ENCODE results near the gene EEF2K.
"Not testable (repeated sequence)": the region's sequence is repeated elsewhere in the genome, so short reads cannot be mapped to it uniquely, and the experiment has no call there.

Gene EEF2K

DNA sequence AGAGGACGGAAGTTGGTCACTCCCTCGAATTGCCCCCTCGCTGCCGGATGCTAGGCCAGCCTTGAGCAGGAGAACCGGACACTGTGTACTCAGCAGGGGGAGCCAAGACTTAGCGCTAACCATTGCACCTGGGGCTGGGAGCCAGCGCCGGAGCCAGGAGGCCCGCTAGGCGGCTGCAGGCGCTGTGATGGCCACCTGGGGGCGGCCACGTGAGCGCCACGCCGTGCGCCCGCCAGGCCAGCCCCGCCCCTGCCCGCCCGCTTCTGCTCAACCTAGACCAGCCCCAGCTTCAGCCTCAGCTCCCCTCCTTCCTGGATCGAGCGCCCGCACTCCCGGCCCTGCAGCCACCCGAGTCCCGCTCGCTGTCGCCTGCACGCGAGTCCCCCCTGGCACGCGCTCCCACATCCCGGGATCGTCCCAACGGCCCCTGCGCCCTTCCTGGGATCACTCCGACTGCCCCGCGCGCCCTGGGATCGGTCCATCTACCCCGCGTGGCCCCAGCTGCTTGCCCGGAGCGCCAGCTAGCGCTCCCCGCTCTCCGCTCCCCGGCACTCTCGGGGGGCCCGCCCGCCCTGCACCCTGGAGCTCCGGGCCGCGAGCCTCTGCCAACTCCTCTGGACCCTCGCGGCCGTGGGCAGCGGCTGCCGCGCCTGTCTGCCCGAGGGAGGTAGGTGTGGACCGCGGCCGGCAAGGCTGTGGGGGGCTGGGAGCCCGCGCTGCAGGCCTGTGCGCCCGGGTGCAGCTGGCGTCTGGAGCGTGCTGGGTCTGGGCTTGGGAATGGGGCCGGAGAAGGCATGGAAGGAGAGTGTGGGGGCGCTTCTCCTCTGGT is at the start of gene EEF2K:
TSS of gene EEF2K (plus strand) at position 266 of the 829 bp plus-strand sequence. CDS start 19,452 bp downstream, outside the sequence.
- H3K4me3 Mint-ChIP-seq = peak within 1 kb of the TSS; percentile 97
- intact Hi-C loops (cut with micrococcal nuclease) = loop anchor here (2.0 kb wide), 1 partner anchor 15 kb away; no protein-coding TSS in a partner anchor
- no peaks in the 10 kb centered on the region for H3K27me3 Mint-ChIP-seq
- H3K27ac Mint-ChIP-seq = peak within 1 kb of the TSS; percentile 99
- peaks cover 51% of the 10 kb centered on the region for H3K36me3 Mint-ChIP-seq (ENCODE audit: low read depth)
- peaks cover 46% of the 10 kb centered on the region for H3K4me1 Mint-ChIP-seq (ENCODE audit: low read depth)
- H3K9me3 Mint-ChIP-seq = no peaks in the 10 kb centered on the region

DNA sequence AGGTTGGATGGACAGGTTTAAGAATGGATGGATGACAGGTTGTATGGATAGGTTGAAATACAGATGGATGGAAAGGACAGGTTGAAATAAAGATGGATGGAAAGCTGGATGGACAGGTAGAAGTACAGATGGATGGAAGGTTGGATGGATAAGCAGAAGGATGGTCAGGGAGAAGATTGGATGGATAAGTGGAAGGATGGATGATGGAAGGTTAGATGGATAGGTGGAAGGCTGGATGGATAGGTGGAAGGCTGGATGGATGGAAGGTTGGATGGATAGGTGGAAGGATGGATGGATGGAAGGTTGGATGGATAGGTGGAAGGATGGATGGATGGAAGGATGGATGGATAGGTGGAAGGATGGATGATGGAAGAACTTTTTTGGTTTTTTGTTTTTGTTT is 44.7 kb upstream of the EEF2K start:
- no peak overlapping the region for H3K4me3 Mint-ChIP-seq
- H3K27ac Mint-ChIP-seq = no peak overlapping the region
- H3K4me1 Mint-ChIP-seq (ENCODE audit: low read depth) = no peaks in the 10 kb centered on the region
- no peaks in the 10 kb centered on the region for H3K9me3 Mint-ChIP-seq
- no peaks in the 10 kb centered on the region for H3K36me3 Mint-ChIP-seq (ENCODE audit: low read depth)
- intact Hi-C loops (cut with micrococcal nuclease) = no loop called here
- peaks cover 34% of the 10 kb centered on the region for H3K27me3 Mint-ChIP-seq

DNA sequence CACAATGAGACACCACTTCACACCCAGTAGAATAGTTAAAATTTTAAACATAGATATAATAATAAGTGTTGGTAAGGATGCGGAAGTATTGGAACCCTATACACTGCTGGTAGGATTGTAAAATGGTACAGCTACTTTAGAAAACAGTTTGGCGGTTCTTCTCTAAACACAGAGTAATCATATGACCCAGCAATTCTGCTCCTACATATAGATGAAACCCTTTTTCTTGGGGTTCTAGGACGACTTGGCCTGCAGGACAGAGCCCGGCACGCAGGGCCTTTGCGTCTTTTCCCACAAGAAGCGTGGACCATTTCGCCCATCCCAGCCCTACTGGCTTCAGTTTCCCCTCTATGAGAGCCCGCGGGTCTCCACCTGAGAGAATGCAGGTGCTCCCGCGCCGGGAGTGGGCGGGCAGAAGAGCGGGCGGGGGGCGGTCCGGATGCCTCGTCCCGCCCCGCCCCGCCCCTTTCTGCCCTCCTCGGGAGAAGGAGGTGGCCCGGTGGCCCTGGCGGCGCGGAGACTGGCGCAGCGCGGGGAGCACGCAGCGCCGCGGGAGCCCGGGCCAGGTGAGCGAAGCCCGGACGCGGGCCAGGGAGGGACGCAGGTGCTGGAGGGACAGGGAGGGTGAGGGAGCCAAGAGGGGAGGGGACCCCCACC is 44.0 kb upstream of the EEF2K start, which contains the start of gene SDR42E2:
TSS of gene SDR42E2 (plus strand) at position 508 of the 657 bp plus-strand sequence. CDS start 3,077 bp downstream, outside the sequence.
- no peaks in the 10 kb centered on the region for H3K36me3 Mint-ChIP-seq (ENCODE audit: low read depth)
- H3K27ac Mint-ChIP-seq = no peak within 1 kb of the TSS
- no peak within 1 kb of the TSS for H3K4me3 Mint-ChIP-seq
- H3K4me1 Mint-ChIP-seq (ENCODE audit: low read depth) = no peaks in the 10 kb centered on the region
- peaks cover 36% of the 10 kb centered on the region for H3K27me3 Mint-ChIP-seq
- intact Hi-C loops (cut with micrococcal nuclease) = no loop called here
- H3K9me3 Mint-ChIP-seq = no peaks in the 10 kb centered on the region

DNA sequence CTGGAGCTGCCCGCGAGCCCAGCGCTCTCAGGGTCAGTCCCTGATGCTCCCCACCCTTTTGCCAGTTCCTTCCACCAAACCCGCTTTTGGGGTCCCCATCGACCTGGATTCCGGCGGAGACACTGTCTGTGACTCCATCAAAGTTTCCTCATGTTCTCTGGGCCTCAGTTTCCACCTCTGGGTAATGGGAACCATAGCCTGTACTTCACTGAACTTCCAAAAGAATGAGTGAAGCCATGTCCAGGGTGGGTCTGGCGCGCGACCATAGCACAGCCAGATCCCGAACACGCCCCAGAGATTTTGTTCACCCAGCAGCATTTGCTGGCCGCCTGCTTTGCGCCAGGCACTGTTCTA is 43.4 kb upstream of the EEF2K start:
- intact Hi-C loops (cut with micrococcal nuclease) = no loop called here
- Mint-ChIP-seq H3K36me3 (ENCODE audit: low read depth) (no peaks in the 10 kb centered on the region), H3K27ac (no peak overlapping the region), H3K4me3 (no peak overlapping the region), H3K27me3 (peaks cover 36% of the 10 kb centered on the region), H3K9me3 (no peaks in the 10 kb centered on the region), H3K4me1 (ENCODE audit: low read depth) (no peaks in the 10 kb centered on the region)

DNA sequence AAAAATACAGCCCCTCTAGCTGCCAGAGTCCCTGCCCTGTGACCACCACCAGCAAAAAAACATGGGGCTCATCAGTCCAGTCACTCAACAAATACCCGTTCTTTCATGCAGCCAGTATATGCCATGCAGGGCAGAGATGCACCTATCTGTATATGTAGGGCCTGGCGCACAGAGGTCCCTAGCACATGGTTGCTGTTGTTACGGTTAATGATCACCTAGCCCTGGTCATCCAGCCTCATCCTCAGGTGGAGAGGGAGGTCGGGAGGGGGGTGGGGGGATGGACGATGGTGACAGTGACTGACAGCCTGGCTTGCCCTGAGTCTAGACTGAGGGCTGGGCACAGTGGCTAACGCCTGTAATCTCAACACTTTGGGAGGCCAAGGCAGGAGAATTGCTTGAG is 42.3 kb upstream of the EEF2K start:
- H3K36me3 Mint-ChIP-seq (ENCODE audit: low read depth) = no peaks in the 10 kb centered on the region
- no peaks in the 10 kb centered on the region for H3K4me1 Mint-ChIP-seq (ENCODE audit: low read depth)
- intact Hi-C loops (cut with micrococcal nuclease) = no loop called here
- no peaks in the 10 kb centered on the region for H3K9me3 Mint-ChIP-seq
- H3K27me3 Mint-ChIP-seq = peaks cover 36% of the 10 kb centered on the region
- no peak overlapping the region for H3K27ac Mint-ChIP-seq
- no peak overlapping the region for H3K4me3 Mint-ChIP-seq

DNA sequence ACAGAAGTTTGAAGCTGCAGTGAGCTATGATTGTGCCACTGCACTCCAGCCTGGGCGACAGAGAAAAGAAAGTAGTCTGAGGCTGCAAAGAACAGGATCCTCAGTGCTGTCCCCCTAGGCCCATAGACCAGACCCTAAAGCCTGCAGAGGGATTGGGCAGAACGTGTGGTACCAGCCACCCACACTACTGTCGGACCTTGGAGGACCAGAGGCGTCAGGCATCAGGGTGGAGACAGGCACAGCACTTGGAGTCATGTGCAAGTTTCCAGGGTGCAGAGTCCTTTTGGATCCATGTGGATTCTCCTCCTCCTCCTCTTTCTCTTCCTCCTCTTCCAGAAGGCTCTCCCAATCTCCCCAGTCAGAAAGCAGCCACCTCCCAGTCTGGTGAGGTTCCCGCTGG is 41.6 kb upstream of the EEF2K start:
- Mint-ChIP-seq H3K4me3 (no peak overlapping the region), H3K36me3 (ENCODE audit: low read depth) (no peaks in the 10 kb centered on the region), H3K27me3 (peaks cover 36% of the 10 kb centered on the region), H3K4me1 (ENCODE audit: low read depth) (no peaks in the 10 kb centered on the region), H3K9me3 (no peaks in the 10 kb centered on the region), H3K27ac (no peak overlapping the region)
- intact Hi-C loops (cut with micrococcal nuclease) = no loop called here

DNA sequence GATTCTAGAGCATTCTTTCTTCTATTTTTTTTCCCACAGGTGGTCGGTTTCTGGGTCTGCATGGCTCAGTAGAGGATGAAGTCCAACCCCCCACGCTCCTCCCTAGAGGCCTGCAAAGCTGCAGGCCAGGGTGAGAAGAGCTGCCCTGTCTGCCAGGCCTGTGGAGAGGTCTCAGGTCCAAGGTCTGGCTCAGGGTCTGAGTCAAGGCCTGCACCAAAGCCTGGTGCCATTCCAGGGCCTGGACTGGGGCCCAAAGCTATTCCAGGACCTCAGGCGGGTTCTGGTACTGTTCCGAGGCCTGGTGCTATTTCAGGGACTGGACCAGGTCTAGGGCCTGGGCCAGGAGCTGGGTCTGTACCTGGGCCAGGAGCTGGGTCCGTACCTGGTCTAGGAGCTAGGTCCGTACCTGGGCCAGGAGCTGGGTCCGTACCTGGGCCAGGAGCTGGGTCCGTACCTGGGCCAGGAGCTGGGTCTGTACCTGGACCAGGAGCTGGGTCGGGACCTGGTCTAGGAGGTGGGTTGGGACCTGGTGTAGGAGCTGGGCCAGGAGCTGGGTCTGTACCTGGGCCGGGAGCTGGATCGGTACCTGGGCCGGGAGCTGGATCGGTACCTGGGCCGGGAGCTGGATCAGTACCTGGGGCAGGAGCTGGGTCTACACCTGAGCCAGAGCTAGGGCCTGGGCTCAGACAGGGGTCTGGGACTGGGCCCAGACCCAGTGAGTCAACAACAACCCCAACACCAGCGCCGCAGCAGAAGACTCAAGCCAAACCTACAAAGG is 40.4 kb upstream of the EEF2K start:
- Mint-ChIP-seq H3K27ac (no peak overlapping the region), H3K4me3 (no peak overlapping the region), H3K4me1 (ENCODE audit: low read depth) (no peaks in the 10 kb centered on the region), H3K27me3 (peaks cover 32% of the 10 kb centered on the region), H3K36me3 (ENCODE audit: low read depth) (no peaks in the 10 kb centered on the region), H3K9me3 (no peaks in the 10 kb centered on the region)
- intact Hi-C loops (cut with micrococcal nuclease) = no loop called here

DNA sequence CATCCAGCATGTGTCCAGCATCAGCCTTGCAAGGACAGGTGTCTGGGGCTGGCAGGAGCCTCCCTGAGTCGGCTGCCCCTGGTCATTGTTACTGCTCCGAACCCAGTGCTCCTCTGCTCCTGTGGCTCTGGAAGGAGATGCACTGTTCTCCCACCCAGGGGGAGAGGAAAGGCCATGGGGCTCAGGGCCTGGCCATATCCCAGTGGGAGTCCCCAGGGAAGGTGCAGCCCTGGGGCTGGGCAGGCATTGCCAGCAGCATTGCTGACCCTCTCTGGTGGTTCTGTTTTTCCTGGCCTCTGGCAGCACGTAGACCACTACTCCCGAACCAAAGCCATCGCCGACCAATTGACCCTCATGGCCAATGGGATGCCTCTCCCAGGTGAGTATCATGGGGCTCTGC is 34.1 kb upstream of the EEF2K start:
- Mint-ChIP-seq H3K9me3 (no peaks in the 10 kb centered on the region), H3K4me3 (no peak overlapping the region), H3K36me3 (ENCODE audit: low read depth) (no peaks in the 10 kb centered on the region), H3K27me3 (peaks cover 1% of the 10 kb centered on the region), H3K27ac (no peak overlapping the region), H3K4me1 (ENCODE audit: low read depth) (no peaks in the 10 kb centered on the region)
- intact Hi-C loops (cut with micrococcal nuclease) = no loop called here

DNA sequence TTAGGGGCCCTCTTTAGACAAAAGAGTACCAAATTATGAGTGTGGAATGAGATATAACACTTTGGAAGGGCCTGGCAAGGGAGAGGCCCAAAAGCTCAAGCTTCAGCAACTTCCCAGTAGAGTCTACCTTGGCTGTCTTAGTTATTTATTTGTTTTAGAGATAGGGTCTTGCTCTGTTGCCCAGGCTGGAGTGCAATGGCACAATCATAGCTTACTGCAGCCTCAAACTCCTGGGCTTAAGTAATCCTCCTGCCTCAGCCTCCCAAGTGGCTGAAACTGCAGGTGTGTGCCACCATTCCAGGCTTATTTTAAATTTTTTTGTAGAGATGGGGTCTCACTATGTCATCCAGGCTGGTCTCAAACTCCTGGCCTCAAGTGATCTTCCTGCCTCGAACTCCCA is 33.4 kb upstream of the EEF2K start:
- H3K36me3 Mint-ChIP-seq (ENCODE audit: low read depth); H3K4me1 Mint-ChIP-seq (ENCODE audit: low read depth); H3K27me3 Mint-ChIP-seq; H3K4me3 Mint-ChIP-seq; intact Hi-C loops (cut with micrococcal nuclease); H3K9me3 Mint-ChIP-seq; H3K27ac Mint-ChIP-seq: not testable (repeated sequence)

DNA sequence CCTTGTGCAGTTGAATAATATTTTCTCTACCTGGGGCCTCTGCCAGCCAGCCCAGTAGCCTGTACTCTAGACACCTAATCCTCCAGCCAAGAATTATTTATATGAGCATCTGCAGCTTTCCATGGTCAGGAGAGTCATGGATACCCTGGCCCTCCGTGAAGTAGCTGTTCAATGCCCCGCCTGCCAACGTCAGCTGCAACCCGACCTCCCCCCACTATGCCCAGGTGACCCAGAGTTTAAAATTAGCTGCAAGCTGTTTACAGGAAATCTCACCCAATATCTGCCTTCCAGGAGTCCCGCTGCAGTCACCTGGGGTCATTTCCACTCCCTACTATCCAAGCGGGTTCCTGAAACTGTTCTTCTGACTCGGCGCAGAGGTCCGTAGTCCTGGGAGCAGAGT is 31.4 kb upstream of the EEF2K start:
- Mint-ChIP-seq H3K36me3 (ENCODE audit: low read depth) (no peaks in the 10 kb centered on the region), H3K27ac (no peak overlapping the region), H3K4me3 (no peak overlapping the region), H3K4me1 (ENCODE audit: low read depth) (no peaks in the 10 kb centered on the region), H3K9me3 (no peaks in the 10 kb centered on the region), H3K27me3 (peaks cover 2% of the 10 kb centered on the region)
- intact Hi-C loops (cut with micrococcal nuclease) = no loop called here

DNA sequence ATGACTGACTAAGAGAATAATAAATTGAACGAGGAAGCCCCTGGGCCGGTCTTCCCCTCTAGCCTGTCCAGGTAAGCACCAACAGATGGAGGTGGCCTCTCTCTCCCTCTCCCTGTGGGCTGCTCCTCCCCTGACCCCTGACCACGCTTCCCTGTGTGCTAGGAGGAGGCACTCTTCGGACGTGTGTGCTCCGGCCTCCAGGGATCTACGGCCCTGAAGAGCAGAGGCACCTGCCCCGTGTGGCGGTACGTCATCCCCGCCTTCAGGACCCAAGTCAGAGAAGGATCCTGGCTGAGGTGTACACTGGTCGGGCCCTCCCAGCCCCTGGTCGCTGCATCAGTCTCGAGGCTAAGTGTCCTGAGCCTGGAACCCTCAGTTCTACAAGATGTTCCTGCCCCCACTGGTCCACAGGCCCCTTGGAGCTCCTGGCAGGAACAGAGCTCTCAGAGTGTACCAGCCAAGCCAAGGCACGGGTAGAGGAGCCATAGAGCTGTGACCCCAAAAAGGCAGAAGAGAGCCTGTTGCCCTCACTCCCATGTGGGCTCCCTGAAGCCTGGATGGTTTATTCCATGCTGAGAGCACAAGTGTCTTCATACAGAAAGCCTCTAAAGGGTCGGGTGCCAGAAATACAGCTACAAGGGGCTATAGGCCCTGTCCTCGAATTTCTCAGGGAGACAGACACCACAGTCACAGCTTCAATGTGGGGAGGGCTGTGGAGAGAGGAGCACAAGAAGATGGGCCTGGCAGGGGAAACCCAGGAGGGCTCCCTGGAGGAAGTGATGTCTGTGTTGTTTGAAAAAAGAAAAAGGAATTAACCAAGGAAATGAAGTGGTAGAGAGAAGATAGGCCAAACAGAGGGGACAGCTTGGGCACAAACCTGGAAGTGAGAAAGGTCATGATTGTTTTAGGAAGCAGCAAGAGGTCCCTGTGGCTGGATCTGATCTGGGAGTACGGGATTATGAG is 27.8 kb upstream of the EEF2K start:
- intact Hi-C loops (cut with micrococcal nuclease) = no loop called here
- Mint-ChIP-seq H3K4me1 (ENCODE audit: low read depth) (no peaks in the 10 kb centered on the region), H3K36me3 (ENCODE audit: low read depth) (no peaks in the 10 kb centered on the region), H3K9me3 (no peaks in the 10 kb centered on the region), H3K27ac (no peak overlapping the region), H3K4me3 (no peak overlapping the region), H3K27me3 (peaks cover 2% of the 10 kb centered on the region)

DNA sequence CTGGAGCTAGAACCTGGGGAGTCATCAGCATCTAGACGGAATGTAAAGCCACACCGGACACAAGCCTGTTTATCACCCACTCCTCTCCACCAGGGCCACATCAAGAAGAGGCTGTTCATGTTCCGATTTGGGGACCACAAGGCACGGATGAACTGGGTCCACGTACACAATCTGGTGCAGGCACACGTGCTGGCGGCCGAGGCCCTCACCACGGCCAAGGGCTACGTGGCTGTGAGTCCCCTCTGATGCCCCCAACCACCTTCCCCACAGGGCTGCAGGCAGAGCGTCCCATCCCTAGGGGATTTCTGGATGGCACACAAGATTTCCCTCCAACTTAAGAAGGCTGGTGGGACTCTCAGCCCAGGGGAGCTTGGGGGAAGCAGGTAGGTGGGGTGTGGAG is 24.7 kb upstream of the EEF2K start:
- Mint-ChIP-seq H3K27me3 (peaks cover 2% of the 10 kb centered on the region), H3K36me3 (ENCODE audit: low read depth) (no peaks in the 10 kb centered on the region), H3K4me3 (no peak overlapping the region), H3K4me1 (ENCODE audit: low read depth) (no peaks in the 10 kb centered on the region), H3K9me3 (no peaks in the 10 kb centered on the region), H3K27ac (no peak overlapping the region)
- intact Hi-C loops (cut with micrococcal nuclease) = no loop called here

DNA sequence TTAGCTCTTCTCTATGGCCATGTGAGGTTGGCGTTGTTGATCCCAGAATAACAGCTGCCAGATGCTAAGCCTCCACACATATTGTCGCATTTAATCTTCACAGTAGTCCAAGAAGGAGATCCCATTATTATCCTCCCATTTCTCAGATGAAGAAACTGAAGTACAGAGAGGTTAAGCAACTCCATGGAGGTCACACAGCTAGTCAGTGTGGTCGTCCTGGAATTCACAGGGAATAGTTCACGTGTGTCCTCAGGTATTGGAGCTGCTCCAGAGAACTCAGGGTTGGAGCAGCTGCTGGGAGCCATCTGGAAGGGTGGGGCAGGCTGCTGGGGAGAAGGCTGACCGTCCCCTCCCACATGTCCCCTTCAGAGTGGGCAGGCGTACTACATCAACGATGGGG is 24.2 kb upstream of the EEF2K start:
- Mint-ChIP-seq H3K27ac (no peak overlapping the region), H3K36me3 (ENCODE audit: low read depth) (no peaks in the 10 kb centered on the region), H3K27me3 (peaks cover 2% of the 10 kb centered on the region), H3K4me3 (no peak overlapping the region), H3K4me1 (ENCODE audit: low read depth) (no peaks in the 10 kb centered on the region), H3K9me3 (no peaks in the 10 kb centered on the region)
- intact Hi-C loops (cut with micrococcal nuclease) = no loop called here
